ENCODE data around the gene SNHG17.
"Not testable (repeated sequence)": the region's sequence is repeated elsewhere in the genome, so short reads cannot be mapped to it uniquely, and the experiment has no call there.

The SNHG17 gene

DNA sequence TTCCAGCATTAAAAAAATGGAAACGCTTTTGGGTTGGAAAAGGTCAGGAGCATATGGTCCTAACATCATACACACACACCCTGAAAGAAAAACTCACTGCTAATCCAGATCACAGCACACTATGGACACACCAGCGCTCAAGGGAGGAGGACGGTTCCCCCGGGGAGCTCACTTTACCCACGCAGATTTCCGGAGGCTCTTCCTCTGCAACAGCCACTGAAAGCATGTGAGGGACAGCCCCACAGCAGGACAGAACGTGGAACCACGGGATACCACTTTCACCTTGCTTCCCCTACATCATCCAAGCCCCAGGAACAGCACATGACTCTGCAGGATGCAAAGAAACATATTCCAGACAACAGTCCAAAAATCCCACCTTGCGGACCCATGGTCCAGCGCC, 13.2 kb downstream of the SNHG17 start:
- no peak overlapping the region for H3K27ac ChIP-seq
- intact Hi-C loops (cut with DNase I; ENCODE audit: low total_unique reads): no loop called here
- no peaks in the 10 kb centered on the region for H3K9me3 ChIP-seq
- peaks cover 69 to 95% (median 81%) of the 10 kb centered on the region in 3 donors for H3K36me3 ChIP-seq
- H3K4me3 ChIP-seq: no peak overlapping the region
- no peaks in the 10 kb centered on the region for H3K27me3 ChIP-seq
- TF ChIP-seq, protein P1, sequence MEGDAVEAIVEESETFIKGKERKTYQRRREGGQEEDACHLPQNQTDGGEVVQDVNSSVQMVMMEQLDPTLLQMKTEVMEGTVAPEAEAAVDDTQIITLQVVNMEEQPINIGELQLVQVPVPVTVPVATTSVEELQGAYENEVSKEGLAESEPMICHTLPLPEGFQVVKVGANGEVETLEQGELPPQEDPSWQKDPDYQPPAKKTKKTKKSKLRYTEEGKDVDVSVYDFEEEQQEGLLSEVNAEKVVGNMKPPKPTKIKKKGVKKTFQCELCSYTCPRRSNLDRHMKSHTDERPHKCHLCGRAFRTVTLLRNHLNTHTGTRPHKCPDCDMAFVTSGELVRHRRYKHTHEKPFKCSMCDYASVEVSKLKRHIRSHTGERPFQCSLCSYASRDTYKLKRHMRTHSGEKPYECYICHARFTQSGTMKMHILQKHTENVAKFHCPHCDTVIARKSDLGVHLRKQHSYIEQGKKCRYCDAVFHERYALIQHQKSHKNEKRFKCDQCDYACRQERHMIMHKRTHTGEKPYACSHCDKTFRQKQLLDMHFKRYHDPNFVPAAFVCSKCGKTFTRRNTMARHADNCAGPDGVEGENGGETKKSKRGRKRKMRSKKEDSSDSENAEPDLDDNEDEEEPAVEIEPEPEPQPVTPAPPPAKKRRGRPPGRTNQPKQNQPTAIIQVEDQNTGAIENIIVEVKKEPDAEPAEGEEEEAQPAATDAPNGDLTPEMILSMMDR (IDR thresholded peaks at IDR 0.05): no peak
- DNase-seq: no peak
- H3K4me1 ChIP-seq: no peaks in the 10 kb centered on the region

- intact Hi-C loops (cut with DNase I; ENCODE audit: low total_unique reads): no loop called here
- peaks cover 67 to 88% (median 69%) of the 10 kb centered on the region in 3 donors for H3K36me3 ChIP-seq
- H3K27ac ChIP-seq: no peak overlapping the region
- TF ChIP-seq, protein P1 (IDR thresholded peaks at IDR 0.05): no peak
- DNase-seq: peak in 1 of 2 donors; percentile 20
- H3K9me3 ChIP-seq: no peaks in the 10 kb centered on the region
- H3K27me3 ChIP-seq: no peaks in the 10 kb centered on the region
- H3K4me3 ChIP-seq: no peak overlapping the region
- H3K4me1 ChIP-seq: no peaks in the 10 kb centered on the region
These were observed 14.6 kb downstream of the SNHG17 start for GRCh38 chr20:38420388-38421085.

GRCh38 chr20:38418509-38419204, 16.5 kb downstream of the SNHG17 start:
- H3K9me3 ChIP-seq: no peaks in the 10 kb centered on the region
- intact Hi-C loops (cut with DNase I; ENCODE audit: low total_unique reads): no loop called here
- H3K27ac ChIP-seq: no peak overlapping the region
- no peaks in the 10 kb centered on the region for H3K27me3 ChIP-seq
- TF ChIP-seq, protein P1 (IDR thresholded peaks at IDR 0.05): no peak
- DNase-seq: no peak
- H3K4me1 ChIP-seq: no peaks in the 10 kb centered on the region
- no peak overlapping the region for H3K4me3 ChIP-seq
- peaks cover 58 to 88% (median 59%) of the 10 kb centered on the region in 3 donors for H3K36me3 ChIP-seq

DNA sequence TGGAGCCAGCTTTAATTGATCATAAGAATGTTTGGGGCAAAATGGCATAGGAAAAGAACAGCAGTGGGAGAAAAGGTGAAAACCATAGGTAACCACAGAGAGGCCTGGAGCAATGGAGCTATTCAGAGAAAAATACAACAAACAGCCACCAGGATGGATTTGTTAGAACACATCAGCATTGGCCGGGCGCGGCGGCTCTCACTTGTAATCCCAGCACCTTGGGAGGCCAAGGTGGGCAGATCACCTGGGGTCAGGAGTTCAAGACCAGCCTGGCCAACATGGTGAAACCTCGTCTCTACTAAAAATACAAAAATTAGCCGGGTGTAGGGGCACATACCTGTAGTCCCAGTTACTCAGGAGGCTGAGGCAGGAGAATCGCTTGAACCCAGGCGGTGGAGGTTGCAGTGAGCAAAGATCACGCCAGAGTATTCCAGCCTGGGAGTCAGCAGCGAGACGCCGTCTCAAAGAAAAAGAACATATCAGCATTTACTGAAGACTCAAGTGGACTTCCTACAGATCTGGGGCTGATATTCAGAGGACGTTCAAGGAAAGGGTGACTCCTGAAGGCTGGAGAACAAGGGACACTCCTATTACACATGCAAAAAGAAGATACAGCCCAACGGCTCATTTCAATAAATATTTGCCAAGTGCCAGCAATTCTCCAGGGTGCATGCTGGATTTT, 20.2 kb downstream of the SNHG17 start:
- intact Hi-C loops (cut with DNase I; ENCODE audit: low total_unique reads): no loop called here
- no peaks in the 10 kb centered on the region for H3K9me3 ChIP-seq
- no peak for DNase-seq

GRCh38 chr20:38412877-38413577, 22.1 kb downstream of the SNHG17 start:
- Histone ChIP-seq H3K4me3 (no peak overlapping the region), H3K27me3 (no peaks in the 10 kb centered on the region), H3K9me3 (no peaks in the 10 kb centered on the region), H3K36me3 (peaks cover 16 to 59% (median 22%) of the 10 kb centered on the region in 3 donors), H3K4me1 (no peaks in the 10 kb centered on the region), H3K27ac (no peak overlapping the region)
- TF ChIP-seq, protein P1 (IDR thresholded peaks at IDR 0.05): no peak
- DNase-seq: no peak
- intact Hi-C loops (cut with DNase I; ENCODE audit: low total_unique reads): no loop called here

More for the DNA sequence above, 20.2 kb downstream of the SNHG17 start:
- Histone ChIP-seq H3K4me1 (no peaks in the 10 kb centered on the region), H3K27me3 (no peaks in the 10 kb centered on the region), H3K4me3 (no peak overlapping the region), H3K36me3 (peaks cover 30 to 78% (median 40%) of the 10 kb centered on the region in 3 donors), H3K27ac (no peak overlapping the region)
- TF ChIP-seq, protein P1 (IDR thresholded peaks at IDR 0.05): no peak

- not testable (repeated sequence) for H3K9me3 ChIP-seq, H3K27ac ChIP-seq, H3K4me3 ChIP-seq, H3K4me1 ChIP-seq, DNase-seq, H3K27me3 ChIP-seq
- intact Hi-C loops (cut with DNase I; ENCODE audit: low total_unique reads): loop anchor here (10.0 kb wide), 1 partner anchor 173 kb away; no protein-coding TSS in a partner anchor
- peaks cover 0 to 19% (median 5%) of the 10 kb centered on the region in 3 donors for H3K36me3 ChIP-seq
These were observed 27.3 kb downstream of the SNHG17 start for GRCh38 chr20:38407822-38408221.

Data from tibial artery (tissue), 4 donors.